ENCODE results near the gene FADS3.

Gene FADS3

DNA sequence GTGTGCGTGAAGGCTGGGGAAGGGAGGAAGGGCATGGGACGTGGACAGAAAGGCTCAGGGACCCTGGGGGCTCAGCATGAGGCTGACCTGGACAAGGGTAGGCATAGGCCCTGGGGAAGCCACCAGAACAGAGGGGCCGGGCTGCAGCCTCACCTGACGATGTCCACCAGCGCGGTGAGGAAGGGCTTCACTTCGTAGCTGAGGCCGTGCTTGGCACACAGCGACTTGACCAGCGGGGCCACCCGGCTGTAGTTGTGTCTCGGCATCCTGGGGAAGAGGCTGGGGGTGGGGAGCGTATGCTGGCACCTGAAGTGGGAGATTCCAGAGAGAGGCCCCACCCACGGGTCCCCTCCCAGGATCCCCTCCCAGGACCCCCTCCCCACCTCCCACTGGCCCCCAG is 15.6 kb downstream of the FADS3 start:
- no peak for DNase-seq

DNA sequence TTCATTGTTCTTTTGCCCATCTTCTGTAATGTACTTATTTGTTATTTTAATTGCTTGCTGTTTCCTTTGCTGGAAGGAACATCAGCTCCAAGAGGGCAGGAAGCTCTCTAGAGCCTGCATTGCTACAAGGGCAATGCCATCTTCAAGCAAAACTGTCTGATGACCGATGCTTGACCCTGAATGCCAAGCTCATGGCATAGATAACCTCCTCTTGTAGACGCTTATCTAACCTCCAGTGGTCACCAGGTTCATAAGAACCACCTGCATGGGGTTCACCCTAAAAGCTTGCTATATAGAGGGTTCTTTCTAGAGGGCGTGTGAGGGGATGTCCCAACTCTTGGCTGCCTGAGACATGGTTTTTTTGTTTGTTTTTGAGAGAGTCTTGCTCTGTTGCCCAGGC is 16.5 kb downstream of the FADS3 start:
- no peak for DNase-seq

DNA sequence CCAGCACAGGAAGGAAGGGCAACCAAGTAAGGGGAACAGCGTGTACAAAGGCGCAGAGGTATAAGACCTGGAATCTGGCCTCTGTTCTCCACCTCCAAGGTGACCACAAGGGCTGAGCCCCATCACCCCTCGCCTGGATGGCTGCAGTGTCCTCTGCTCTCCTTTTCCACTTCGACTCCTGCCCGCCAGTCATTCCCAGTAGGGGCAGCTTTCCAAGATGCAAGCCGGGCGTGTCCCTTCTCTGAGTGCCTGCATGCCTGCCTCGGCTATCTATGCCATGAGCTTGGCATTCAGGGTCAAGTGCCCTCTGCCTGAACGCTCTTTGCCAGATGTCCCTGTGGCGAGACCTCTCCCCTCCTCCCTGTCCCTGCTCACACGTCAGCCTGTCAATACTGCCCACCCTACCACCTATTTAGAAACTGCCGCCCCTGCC is 17.0 kb downstream of the FADS3 start:
- no peak for DNase-seq

DNA sequence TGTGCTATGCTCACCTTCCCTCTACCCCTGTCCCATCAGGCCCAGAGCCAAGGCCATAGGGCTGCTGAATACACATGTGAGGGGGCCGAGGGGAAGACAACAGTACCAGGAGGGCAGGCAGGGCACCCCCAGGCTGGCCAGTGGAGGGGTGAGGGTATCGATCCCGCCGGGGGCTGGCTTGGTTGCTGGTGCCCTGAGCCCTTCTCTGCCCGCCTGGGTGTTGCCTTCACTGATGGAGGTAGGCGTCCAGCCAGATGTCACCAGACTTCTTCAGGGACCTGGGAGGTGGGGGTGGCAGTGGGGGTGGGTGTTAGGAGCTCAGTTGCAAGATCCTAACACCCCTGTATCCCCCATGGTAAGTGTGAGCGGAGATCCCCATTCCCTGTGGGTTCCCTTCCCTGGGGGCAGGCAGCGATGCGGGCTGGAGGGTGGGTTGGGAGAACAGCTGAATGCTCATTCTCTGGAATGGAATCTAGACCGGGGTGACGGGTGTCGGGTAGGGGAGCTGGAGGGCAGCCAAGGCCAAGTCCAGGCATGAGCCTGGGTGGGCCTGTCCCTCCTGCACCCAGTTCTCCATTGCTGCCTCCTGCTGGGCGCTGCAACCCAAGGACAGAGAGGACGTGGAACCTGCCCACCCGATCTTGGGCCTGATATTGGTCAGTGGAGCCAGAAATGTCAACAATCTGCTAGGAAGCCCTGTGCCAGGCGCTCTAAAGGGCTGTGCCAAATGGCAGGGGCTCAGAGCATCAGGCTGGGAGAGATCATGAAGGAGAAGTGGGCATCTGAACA is 17.6 kb downstream of the FADS3 start:
- DNase-seq = no peak

DNA sequence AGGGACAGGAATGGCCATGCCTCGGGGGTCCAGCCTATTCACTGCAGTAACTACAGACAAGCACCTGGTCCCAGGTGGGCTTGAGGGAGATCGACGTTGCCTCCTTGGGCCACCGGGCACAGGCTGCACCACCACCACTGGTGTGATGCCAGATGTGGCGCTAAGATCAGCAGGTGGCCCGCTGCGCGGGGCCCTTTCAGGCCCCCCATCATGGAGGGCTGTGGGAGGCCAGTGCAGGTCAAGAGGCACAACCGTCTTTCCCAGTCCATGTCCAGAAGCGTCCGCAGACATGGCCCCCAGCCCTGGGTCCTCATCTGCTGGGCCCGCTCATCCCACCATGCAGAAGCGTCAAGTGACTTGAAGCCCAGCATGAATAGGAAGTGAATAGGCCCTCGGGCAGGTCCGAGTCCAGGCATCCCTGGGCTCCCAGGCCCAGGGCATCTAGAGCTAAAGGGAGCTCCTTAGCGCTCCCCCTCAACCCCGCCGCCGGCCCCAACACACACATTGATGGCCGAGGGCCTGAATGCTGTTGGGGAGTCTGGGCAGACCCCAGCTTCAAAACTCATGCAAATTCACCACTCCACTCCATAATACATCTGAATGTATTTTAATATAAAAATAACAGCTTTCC is 18.3 kb downstream of the FADS3 start:
- DNase-seq = no peak

DNA sequence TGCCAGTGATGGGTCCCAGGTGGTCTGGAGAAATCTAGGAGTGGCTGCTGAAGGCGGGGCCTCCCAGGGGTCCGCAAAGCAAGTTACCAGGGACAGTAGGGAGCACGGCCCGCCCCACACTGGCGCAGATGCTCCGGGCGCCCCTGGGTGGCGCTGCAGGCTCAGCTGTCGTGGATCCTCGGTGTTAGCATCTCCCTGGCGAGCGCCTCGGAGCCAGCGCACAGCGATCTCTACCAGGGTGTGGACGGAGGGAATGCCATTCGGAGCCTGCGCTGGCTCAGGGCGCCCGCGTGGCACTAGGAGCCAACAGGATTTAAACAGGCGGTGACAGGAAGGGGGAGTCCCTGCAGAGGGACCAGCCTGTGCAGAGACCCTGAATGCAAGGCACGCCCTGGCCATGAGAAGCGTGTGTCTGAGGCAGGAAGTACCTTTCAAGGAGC is 20.2 kb downstream of the FADS3 start:
- peak; percentile 90 for DNase-seq

DNA sequence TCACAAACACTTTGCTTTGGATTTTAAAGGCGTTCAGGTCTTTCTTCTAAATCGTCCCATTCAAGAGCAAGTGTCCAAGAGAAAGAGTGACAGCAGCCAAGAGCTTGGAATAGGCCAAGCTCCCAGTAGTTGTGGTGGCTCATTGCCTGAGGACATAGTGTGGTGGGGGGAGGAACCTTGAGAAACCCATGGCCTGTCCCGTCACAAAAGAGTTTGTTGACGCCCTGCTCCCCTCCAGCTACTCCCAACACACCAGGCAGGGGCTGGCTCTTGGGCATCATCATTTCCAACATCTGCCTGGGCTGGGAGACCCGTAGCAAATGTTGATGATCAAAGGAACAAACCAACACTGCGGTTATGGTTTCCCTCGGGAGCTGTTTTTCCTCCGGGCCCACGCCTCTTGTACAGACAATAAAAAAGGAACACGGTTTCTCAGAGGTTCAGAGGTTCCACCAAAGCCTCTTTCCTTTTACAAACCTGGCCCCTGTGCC is 20.8 kb downstream of the FADS3 start:
- DNase-seq = no peak

DNA sequence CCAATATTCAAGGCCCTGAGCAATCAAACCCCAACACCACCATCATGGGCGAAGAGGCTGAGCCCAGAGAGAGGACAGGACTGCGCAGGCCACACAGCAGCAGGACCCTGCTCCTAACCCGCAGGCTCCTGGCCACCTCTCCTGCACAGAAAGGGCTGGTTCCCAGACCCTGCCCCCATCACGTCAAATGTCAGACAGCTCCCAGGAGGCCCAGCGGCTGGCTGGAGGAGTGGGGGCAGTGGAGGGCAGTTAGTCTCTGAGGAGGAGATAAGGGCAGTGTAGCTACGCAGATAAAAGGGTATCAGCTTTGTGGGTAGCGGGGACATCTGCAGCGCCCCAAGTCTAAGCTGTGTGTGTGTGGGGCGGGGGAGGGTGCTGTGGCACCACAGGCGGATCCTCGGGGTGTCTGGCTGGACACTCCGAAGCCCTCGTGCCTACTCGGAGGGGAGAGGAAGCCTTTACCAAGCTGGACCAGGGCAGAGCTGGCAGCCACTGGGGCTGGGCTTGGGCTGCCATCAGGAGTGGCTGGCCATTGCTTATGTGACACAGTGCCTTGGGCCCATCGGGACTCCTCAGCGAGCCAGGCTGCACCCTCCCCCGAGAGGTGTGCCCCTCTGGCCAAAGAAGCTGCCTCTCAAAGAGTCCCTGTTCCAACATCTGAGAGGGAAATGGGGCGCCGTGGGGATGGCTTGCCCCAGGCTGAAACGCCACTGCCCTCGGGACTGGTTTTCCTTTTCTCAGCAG is 21.5 kb downstream of the FADS3 start:
- DNase-seq = peak; percentile 92

DNA sequence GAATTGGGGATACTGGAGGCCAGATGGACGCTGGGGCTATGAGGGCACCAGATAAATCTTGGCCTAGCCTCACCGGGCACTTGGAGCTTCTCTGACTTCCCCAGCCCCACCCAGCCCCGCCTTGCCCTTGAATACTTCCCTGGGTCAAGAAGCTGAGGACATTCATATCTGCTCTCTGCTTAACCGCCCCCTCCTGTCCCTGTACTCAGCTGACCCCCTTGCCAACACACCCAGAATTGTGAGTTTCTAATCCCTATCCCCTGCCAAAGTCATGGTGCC is 22.0 kb downstream of the FADS3 start:
- peak; percentile 77 for DNase-seq

DNA sequence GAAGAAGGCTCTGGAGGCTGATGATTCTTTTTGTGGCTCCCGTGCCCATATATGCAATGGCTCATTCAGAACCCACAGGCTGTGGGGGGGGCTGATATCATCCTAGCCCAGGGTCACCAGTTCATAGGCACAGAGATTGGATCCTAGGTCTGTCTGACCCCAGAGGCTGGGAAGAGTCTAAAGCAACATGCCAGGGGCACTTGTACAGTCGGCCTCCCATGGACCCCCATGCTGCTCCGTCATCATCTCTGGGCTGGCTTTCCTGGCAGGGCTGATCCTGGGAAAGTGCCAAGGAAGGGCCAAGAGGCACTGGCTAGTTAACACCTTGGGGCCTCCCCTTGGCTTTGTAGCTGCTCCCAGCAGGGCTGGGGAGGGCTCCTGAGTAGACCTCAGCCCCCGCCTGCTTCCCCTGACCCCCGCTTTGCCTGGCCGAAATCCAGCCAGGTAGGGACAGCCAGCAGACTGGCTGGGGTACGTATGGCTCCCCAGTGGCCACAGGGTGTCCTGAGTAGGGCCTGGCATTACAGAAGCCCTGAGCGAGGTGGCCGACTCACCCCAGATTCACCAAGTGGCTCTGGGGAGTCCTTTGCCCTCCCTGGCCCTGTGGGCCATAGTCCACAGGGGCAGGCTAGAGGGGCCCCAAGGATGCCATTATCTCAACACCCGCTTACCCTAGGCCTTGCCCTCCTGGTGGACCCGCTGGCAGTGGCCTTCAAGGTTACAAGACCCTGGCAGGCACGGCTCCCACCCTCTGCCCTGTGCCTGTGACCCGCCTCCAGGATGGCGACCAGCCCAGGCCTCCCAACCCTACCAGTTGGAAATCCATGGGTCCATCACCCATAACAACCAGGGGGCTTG is 22.5 kb downstream of the FADS3 start:
- DNase-seq = peak; percentile 14

DNA sequence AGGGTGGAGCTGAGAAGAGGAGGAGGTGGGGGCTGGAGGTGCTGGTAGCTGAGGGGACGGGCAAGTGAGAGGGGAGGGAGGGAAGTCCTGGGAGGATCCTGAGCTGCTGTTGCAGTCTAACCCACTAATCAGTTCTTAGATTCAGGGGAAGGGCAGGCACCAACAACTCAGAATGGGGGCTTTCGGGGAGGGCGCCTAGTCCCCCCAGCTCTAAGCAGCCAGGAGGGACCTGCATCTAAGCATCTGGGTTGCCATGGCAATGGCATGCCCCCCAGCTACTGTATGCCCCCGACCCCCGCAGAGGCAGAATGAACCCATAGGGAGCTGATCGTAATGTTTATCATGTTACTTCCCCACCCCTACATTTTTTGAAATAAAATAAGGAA is 24.4 kb downstream of the FADS3 start:
- DNase-seq = no peak

DNA sequence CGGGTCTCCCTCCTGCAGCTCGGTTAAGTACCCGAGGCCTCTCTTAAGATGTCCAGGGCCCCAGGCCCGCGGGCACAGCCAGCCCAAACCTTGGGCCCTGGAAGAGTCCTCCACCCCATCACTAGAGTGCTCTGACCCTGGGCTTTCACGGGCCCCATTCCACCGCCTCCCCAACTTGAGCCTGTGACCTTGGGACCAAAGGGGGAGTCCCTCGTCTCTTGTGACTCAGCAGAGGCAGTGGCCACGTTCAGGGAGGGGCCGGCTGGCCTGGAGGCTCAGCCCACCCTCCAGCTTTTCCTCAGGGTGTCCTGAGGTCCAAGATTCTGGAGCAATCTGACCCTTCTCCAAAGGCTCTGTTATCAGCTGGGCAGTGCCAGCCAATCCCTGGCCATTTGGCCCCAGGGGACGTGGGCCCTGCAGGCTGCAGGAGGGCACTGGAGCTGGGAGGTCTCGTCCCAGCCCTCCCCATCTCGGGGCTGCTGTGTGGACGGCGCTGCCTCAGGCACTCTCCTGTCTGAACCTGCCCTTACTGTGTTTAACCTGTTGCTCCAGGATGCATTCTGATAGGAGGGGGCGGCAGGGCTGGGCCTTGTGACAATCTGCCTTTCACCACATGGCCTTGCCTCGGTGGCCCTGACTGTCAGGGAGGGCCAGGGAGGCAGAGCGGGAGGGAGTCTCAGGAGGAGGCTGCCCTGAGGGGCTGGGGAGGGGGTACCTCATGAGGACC is 25.0 kb downstream of the FADS3 start:
- DNase-seq = no peak

DNA sequence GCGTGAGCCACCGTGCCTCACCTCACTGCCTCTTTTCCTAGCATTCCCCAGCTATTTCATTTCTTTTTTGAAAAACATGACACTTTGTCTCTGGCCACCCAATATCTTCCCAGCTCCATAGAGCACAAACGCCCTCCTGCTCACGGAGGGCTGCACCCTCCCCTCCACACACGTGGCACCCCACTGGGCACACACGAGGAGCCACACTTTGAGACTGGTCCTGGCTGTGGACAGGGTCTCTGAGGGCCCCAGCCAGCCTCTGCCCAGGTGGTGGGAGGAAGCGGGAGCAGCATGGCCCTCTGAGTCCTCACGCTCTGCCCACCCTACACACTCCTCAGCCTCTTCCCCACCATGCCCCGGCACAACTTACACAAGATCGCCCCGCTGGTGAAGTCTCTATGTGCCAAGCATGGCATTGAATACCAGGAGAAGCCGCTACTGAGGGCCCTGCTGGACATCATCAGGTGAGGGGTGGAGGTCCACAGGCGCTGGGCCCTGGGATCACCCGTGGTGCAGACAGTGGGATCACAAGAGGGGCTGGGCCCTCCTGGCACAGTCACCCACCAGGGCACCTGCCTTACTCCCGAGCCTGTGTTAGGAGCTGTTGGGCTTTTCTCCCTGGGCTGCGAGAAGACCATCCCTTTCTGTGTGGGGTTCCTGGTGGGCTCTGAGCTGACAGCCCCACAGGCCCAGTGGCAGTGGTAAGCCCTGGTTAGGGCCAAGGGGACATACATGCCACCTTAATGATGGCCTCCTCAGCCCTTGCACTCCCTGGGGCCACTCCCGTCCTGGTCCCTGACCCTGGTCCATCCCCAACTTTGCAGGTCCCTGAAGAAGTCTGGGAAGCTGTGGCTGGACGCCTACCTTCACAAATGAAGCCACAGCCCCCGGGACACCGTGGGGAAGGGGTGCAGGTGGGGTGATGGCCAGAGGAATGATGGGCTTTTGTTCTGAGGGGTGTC is 26.2 kb downstream of the FADS3 start:
- no peak for DNase-seq

DNA sequence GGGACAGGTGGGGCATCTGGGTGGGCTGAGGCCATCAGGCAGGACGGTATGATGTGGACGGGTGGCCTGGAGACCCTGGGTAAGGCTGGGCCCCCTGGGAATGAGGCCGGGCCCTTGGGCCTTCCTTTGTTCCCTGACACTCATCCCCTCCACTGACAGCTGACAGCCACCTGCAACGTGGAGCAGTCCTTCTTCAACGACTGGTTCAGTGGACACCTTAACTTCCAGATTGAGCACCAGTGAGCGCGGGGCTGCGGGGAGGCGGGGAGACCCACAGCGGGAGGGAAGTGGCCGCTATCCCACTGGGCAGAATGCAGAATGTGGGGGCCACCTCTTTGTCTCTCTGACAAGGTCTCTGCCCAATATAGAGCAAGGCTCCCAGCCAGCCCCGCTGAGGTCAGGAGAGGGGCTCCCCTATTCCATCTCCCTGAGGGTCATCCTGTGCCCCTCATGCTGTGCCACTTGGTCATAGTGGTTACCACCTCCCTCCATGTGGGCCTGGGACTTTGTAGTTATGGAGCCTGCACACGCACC is 27.7 kb downstream of the FADS3 start:
- no peak for DNase-seq

DNA sequence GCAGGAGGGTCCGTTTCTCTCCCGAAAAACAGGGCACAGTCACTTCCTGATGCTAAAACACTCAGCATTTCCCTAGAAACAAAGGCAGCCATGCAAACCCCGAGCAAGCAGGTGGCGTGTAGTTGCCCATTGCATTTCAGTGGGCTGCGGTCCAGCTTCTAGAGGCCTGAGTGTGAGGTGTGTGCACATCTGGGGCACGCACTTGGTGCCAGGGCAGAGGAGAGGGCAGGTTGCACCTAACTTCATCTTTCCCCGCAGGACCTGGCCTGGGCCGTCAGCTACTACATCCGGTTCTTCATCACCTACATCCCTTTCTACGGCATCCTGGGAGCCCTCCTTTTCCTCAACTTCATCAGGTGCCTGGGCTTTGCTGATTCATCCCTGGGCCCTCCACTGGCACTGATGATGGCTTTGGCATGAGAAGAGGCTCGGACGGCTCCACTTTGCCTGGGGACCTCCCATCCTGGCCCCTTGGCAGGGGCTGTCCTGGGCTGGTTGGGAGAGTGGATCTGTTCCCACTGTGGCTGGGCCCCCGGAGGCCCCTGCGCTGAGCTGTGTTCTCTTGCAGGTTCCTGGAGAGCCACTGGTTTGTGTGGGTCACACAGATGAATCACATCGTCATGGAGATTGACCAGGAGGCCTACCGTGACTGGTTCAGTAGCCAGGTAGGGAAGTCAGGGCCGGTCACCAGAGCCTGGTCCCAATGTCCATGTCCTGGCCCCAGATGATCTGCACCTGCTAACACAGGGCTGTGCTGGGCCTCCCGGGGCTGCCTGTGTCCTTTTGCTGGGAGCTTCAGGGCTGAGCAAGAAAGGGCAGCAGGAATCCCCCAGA is 28.4 kb downstream of the FADS3 start:
- DNase-seq = no peak

DNA sequence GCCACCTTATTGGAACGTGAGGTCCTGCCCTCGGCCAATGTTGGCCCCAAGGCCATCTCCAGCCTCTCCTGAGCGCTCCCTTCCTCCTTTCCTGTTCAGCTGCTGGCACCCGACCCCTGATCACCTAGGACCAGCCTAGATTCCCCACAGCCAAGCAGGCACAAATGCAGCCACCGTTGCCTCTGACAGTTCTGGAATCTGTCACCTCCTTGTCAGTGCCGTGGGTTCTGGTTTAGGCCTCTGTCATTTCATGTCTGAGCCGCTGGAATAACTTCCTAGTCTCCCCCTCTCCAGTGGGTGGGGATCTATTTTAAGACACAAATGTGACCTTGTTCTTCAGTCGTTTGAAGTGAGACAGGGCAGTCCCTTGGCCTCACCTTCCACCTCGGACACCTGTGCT is 29.7 kb downstream of the FADS3 start:
- DNase-seq = no peak

DNA sequence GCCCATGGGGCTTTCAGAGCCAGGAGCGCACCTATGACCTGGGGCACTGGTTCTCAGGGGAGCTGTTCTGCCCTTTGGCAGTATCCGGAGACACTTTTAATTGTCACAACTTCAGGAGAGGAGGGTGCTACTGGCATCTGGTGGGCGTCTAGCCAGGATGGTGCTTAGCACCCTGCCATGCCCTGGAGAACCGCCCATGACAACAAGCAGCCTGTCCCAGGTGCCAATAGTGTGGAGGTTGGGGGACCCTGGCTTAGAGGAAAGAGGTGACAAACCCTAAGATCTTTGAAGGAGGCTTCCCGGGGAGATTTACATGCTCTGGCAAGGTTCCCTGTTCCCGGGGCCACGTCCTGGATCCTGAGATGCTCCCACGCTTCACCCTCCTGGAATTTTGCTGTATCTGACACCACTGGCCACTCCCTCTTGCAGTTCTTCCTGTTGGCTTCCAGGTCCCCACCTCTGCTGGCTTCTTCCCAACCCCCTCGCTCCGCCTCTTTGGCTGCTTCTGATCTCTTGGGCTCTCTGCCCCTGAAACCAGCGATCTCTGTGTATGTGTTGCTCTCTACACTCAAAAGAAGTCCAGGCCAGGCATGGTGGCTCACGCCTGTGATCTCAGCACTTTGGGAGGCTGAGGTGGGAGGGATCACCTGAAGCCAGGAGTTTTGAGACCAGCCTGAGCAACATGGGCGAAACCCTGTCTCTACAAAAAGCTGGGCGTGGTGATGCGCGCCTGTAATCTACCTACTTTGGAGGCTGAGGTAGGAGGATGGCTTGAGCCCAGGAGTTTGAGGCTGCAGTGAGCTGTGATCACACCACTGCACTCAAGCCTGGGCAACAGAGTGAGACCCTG is 31.1 kb downstream of the FADS3 start:
- no peak for DNase-seq

DNA sequence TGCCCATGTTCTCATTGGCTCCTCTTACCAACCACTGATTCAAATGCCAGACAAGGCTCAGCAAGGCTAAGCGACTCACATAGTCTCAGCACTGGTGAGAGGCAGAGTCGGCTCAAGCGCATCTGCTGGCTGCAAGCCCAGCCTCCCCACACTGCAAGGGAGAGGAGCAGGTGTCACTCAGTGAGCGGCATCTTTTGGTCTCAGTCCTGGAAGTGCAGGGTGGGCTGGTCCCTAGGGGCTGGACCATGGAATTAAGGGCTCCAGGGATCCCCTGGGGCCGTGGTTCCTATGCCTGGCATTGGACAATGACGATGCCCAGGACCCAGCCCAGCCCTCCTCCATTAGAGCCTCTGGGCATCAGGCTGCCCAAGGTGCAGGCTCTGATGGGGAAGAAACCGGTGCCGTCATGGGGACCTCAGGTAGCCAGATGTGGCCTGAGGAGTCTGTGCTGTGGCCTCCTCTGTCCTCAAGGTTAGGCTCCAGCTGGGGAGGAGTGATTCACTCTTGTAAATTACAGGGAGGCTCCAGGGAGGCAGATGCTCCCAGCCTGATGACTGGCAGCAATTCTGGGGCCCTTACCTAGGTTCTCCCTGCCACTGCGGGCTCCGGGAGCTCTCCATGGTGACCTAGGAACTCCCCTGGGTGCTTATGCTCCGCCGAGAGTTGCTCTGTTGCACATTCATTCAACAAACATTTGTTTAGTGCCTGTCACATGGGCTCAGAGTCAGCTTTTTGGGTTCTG is 35.2 kb downstream of the FADS3 start:
- no peak for DNase-seq

All from OCI-M1 (cell line).